Measurements from ENCODE around the gene YRDC. TPM values are rescaled to one million over a fixed set of nuclear protein-coding genes. Genes with fewer than 3 reads are reported as not detected.
"Not testable (repeated sequence)": the region's sequence is repeated elsewhere in the genome, so short reads cannot be mapped to it uniquely, and the experiment has no call there.

YRDC gene
- total RNA-seq, 1 donor from 2014 or later, result 22.1 TPM

GRCh38 chr1:37776946-37777516 is 31.0 kb downstream of the YRDC start:
- no peak for DNase-seq (ENCODE audit: extremely low read depth, low read depth, low spot score)

- not testable (repeated sequence) for DNase-seq (ENCODE audit: extremely low read depth, low read depth, low spot score)
These were observed 36.6 kb downstream of the YRDC start for GRCh38 chr1:37771440-37771839.

GRCh38 chr1:37767488-37767887 is 40.5 kb downstream of the YRDC start:
- DNase-seq (ENCODE audit: extremely low read depth, low read depth, low spot score), result no peak

- no peak for DNase-seq (ENCODE audit: extremely low read depth, low read depth, low spot score)
These were observed 41.9 kb downstream of the YRDC start for GRCh38 chr1:37765916-37766664.

- DNase-seq (ENCODE audit: extremely low read depth, low read depth, low spot score), result no peak
These were observed 43.0 kb downstream of the YRDC start, which contains the start of gene EPHA10 for GRCh38 chr1:37764888-37765441. TSS of gene EPHA10 (minus strand) at chr1:37765120. CDS start at chr1:37765066, 54 bp downstream.

- DNase-seq (ENCODE audit: extremely low read depth, low read depth, low spot score), result no peak
These were observed 43.6 kb downstream of the YRDC start for GRCh38 chr1:37764414-37764825.

- DNase-seq (ENCODE audit: extremely low read depth, low read depth, low spot score), result no peak
These were observed 44.1 kb downstream of the YRDC start for GRCh38 chr1:37763791-37764413.

- DNase-seq (ENCODE audit: extremely low read depth, low read depth, low spot score), result no peak
These were observed 45.5 kb downstream of the YRDC start for GRCh38 chr1:37762516-37762915.

GRCh38 chr1:37761416-37762095 is 46.5 kb downstream of the YRDC start:
- DNase-seq (ENCODE audit: extremely low read depth, low read depth, low spot score), result no peak

GRCh38 chr1:37759451-37759850 is 48.6 kb downstream of the YRDC start:
- DNase-seq (ENCODE audit: extremely low read depth, low read depth, low spot score), result no peak

GRCh38 chr1:37755951-37756560 is 52.0 kb downstream of the YRDC start:
- DNase-seq (ENCODE audit: extremely low read depth, low read depth, low spot score), result no peak

- no peak for DNase-seq (ENCODE audit: extremely low read depth, low read depth, low spot score)
These were observed 52.7 kb downstream of the YRDC start for GRCh38 chr1:37755290-37755689.

GRCh38 chr1:37753473-37754321 is 54.3 kb downstream of the YRDC start:
- DNase-seq (ENCODE audit: extremely low read depth, low read depth, low spot score), result no peak

Other genes starting within 250 kb of the YRDC start
- 40.6 and 55.2 TPM in 2 replicates for gene GNL2, start 212.3 kb downstream of the YRDC start, total RNA-seq
- not detected in 2 replicates for gene RSPO1, start 173.3 kb downstream of the YRDC start, total RNA-seq
- gene CDCA8, start 115.7 kb downstream of the YRDC start, total RNA-seq, result 4.2 and 12.0 TPM in 2 replicates
- gene EPHA10, start 43.1 kb downstream of the YRDC start, total RNA-seq, result 0.47 TPM in 1 of 2 replicates, not detected in the other
- 1.1 and 2.2 TPM in 2 replicates for gene MANEAL, start 14.4 kb downstream of the YRDC start, total RNA-seq
- 74.4 and 113 TPM in 2 replicates for gene C1orf122, start 418 bp downstream of the YRDC start, total RNA-seq
- 3.7 and 6.2 TPM in 2 replicates for gene MTF1, start 51.4 kb upstream of the YRDC start, total RNA-seq
- 9.4 and 13.8 TPM in 2 replicates for gene INPP5B, start 138.8 kb upstream of the YRDC start, total RNA-seq
- gene SF3A3, start 181.8 kb upstream of the YRDC start, total RNA-seq, result 35.5 and 65.5 TPM in 2 replicates
- gene FHL3, start 197.3 kb upstream of the YRDC start, total RNA-seq, result 55.4 and 90.1 TPM in 2 replicates
- gene UTP11, start 204.5 kb upstream of the YRDC start, total RNA-seq, result 27.4 and 53.7 TPM in 2 replicates
- gene POU3F1, start 238.6 kb upstream of the YRDC start, total RNA-seq, result not detected in 2 replicates